Glomerular visceral epithelial cell (primary cell): Measurements from ENCODE around the gene TCF19.

ENCODE experiments used
- DNase-seq: peaks from one replicate; pipeline ENCODE4 v3.0.0-alpha.2; 2016; ENCODE audit errors: extremely low spot score

TCF19 gene

GRCh38 chr6:31158140-31158862, at the start of gene TCF19:
TSS of gene TCF19 (plus strand) at chr6:31158589. CDS start at chr6:31159470, 881 bp downstream.
- DNase-seq: peak; percentile 100

GRCh38 chr6:31110825-31111582, 47.4 kb upstream of the TCF19 start:
- DNase-seq: no peak

GRCh38 chr6:31111712-31112111, 46.7 kb upstream of the TCF19 start:
- DNase-seq: no peak

GRCh38 chr6:31112478-31112877, 45.9 kb upstream of the TCF19 start, which contains the start of gene C6orf15:
TSS of gene C6orf15 (minus strand) at chr6:31112575. CDS start at chr6:31112555, 20 bp downstream.
- no peak for DNase-seq

- peak; percentile 52 for DNase-seq
Measured at GRCh38 chr6:31113861-31114540, 44.4 kb upstream of the TCF19 start.

GRCh38 chr6:31114541-31114878, 43.9 kb upstream of the TCF19 start, which contains the start of gene PSORS1C1:
TSS of gene PSORS1C1 (plus strand) at chr6:31114800. CDS start at chr6:31129633, 14,833 bp downstream.
- peak; percentile 92 for DNase-seq

GRCh38 chr6:31114970-31115849, 43.2 kb upstream of the TCF19 start:
- peak; percentile 51 for DNase-seq

GRCh38 chr6:31115941-31116560, 42.3 kb upstream of the TCF19 start:
- DNase-seq: no peak

- no peak for DNase-seq
Measured at GRCh38 chr6:31116661-31117385, 41.6 kb upstream of the TCF19 start.

- no peak for DNase-seq
Measured at GRCh38 chr6:31118178-31118577, 40.2 kb upstream of the TCF19 start.

- no peak for DNase-seq
Measured at GRCh38 chr6:31120151-31120915, 38.1 kb upstream of the TCF19 start, which contains the start of gene CDSN. TSS of gene CDSN (minus strand) at chr6:31120446. CDS start at chr6:31120419, 27 bp downstream.

GRCh38 chr6:31121131-31121790, 37.1 kb upstream of the TCF19 start:
- DNase-seq: no peak

GRCh38 chr6:31122791-31123706, 35.3 kb upstream of the TCF19 start:
- peak; percentile 94 for DNase-seq

- peak; percentile 60 for DNase-seq
Measured at GRCh38 chr6:31125162-31125561, 33.2 kb upstream of the TCF19 start.

- peak; percentile 52 for DNase-seq
Measured at GRCh38 chr6:31125586-31126363, 32.6 kb upstream of the TCF19 start.

- no peak for DNase-seq
Measured at GRCh38 chr6:31126396-31127175, 31.8 kb upstream of the TCF19 start.
